ENCODE data around the gene SPEM2.

- TF ChIP-seq, protein P1, sequence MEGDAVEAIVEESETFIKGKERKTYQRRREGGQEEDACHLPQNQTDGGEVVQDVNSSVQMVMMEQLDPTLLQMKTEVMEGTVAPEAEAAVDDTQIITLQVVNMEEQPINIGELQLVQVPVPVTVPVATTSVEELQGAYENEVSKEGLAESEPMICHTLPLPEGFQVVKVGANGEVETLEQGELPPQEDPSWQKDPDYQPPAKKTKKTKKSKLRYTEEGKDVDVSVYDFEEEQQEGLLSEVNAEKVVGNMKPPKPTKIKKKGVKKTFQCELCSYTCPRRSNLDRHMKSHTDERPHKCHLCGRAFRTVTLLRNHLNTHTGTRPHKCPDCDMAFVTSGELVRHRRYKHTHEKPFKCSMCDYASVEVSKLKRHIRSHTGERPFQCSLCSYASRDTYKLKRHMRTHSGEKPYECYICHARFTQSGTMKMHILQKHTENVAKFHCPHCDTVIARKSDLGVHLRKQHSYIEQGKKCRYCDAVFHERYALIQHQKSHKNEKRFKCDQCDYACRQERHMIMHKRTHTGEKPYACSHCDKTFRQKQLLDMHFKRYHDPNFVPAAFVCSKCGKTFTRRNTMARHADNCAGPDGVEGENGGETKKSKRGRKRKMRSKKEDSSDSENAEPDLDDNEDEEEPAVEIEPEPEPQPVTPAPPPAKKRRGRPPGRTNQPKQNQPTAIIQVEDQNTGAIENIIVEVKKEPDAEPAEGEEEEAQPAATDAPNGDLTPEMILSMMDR (IDR thresholded peaks at IDR 0.05), result no peak
- TF ChIP-seq POLR2A (IDR thresholded peaks at IDR 0.05), result no peak
Observed at GRCh38 chr17:7426203-7426863, 917 bp downstream of the SPEM2 start.

Data from thyroid gland (tissue), 4 donors.